PC-3 (cell line): ENCODE results near the gene RNF5. TPM values are rescaled to one million over a fixed set of nuclear protein-coding genes. Genes with fewer than 3 reads are reported as not detected.

Experiments used
- ATAC-seq: fragments of 200-7000 bp; cut with Tn5 transposase; 2 replicates; pipeline ENCODE4 v1.9.1; 2020; ENCODE audit warnings: mild to moderate bottlenecking, moderate library complexity
- BruUV-seq: library from RNA; stranded (reverse); fragments of 400-500 nt; replicated peaks from 2 replicates; lab custom pipeline; 2021; lab: Mats Ljungman, UMichigan
- CTCF ChIA-PET: fragments of 300-600 bp; sonication (Branson Sonifier 250); formaldehyde crosslinking; loops from one replicate; lab custom pipeline; 2022; ENCODE audit warnings: antibody characterized with exemption; lab: Charles Lee
- POLR2A ChIA-PET: fragments of 300-600 bp; sonication (Branson Sonifier 250); formaldehyde crosslinking; loops from one replicate; lab custom pipeline; 2022; ENCODE audit warnings: antibody characterized with exemption; ENCODE audit not compliant: unreplicated experiment; lab: Charles Lee
- DNase-seq: peaks from one replicate; pipeline ENCODE4 v3.0.0-alpha.2; 2015
- H2AFZ ChIP-seq: fragments of 300-600 bp; sonication (generic); 2 replicates; pipeline ENCODE4 v1.6.0; 2016; ENCODE audit warnings: antibody characterized with exemption, low read length
- H3F3A ChIP-seq: fragments of 300-600 bp; sonication (generic); one replicate; pipeline ENCODE4 v1.6.0; 2017; ENCODE audit warnings: antibody characterized with exemption, low read length, control low read depth, mild to moderate bottlenecking; ENCODE audit not compliant: unreplicated experiment
- H3K27ac ChIP-seq: fragments of 300-600 bp; sonication (generic); 2 replicates; pipeline ENCODE4 v1.5.1; 2016; ENCODE audit warnings: mild to moderate bottlenecking, low read length
- H3K27me3 ChIP-seq: fragments of 300-600 bp; sonication (generic); 2 replicates; pipeline ENCODE4 v1.6.1; 2016; ENCODE audit warnings: low read length, mixed read lengths
- H3K36me3 ChIP-seq: fragments of 300-600 bp; sonication (generic); 2 replicates; pipeline ENCODE4 v1.6.1; 2016; ENCODE audit warnings: low read depth, mixed run types, low read length, mixed read lengths
- H3K4me1 ChIP-seq: fragments of 300-600 bp; sonication (generic); 2 replicates; pipeline ENCODE4 v1.5.1; 2016; ENCODE audit warnings: low read length; ENCODE audit not compliant: insufficient read depth
- H3K4me2 ChIP-seq: fragments of 300-600 bp; sonication (generic); 2 replicates; pipeline ENCODE4 v1.6.0; 2016; ENCODE audit warnings: low read length
- H3K4me3 ChIP-seq: fragments of 300-600 bp; sonication (generic); 2 replicates; pipeline ENCODE4 v1.5.1; 2016; ENCODE audit warnings: mild to moderate bottlenecking, low read length, mixed read lengths
- H3K79me2 ChIP-seq: fragments of 300-600 bp; sonication (generic); 2 replicates; pipeline ENCODE4 v1.6.1; 2017; ENCODE audit warnings: low read length, mixed read lengths
- H3K9ac ChIP-seq: fragments of 300-600 bp; sonication (generic); 2 replicates; pipeline ENCODE4 v1.6.0; 2016; ENCODE audit warnings: mild to moderate bottlenecking, low read length
- H3K9me2 ChIP-seq: fragments of 300-600 bp; sonication (generic); replicated peaks from 2 replicates; pipeline ENCODE4 v1.6.1; 2016; ENCODE audit warnings: mixed run types, low read length, mixed read lengths
- H3K9me3 ChIP-seq: fragments of 300-600 bp; sonication (generic); 2 replicates; pipeline ENCODE4 v1.6.1; 2016; ENCODE audit warnings: low read length, mixed read lengths
- H4K20me1 ChIP-seq: fragments of 300-600 bp; sonication (generic); 2 replicates; pipeline ENCODE4 v1.6.1; 2016; ENCODE audit warnings: low read length, mixed read lengths
- CTCF ChIP-seq: fragments of 300-600 bp; sonication (generic); conservative IDR thresholded peaks from 2 replicates; pipeline ENCODE4 v1.5.1; 2017; ENCODE audit warnings: antibody characterized with exemption, low read depth, mild to moderate bottlenecking, low read length
- EZH2 ChIP-seq: fragments of 300-600 bp; sonication (generic); IDR thresholded peaks from one replicate; pipeline ENCODE4 v1.6.1; 2017; ENCODE audit warnings: antibody characterized with exemption, mild to moderate bottlenecking, low read length; ENCODE audit not compliant: unreplicated experiment
- EZH2phosphoT487 ChIP-seq: fragments of 300-600 bp; sonication (generic); IDR thresholded peaks from 2 replicates; pipeline ENCODE4 v1.6.1; 2018; ENCODE audit warnings: mild to moderate bottlenecking, antibody characterized with exemption, low read length, borderline replicate concordance
- intact Hi-C: fragments of 100-400 bp; cut with micrococcal nuclease; formaldehyde crosslinking; loops from 2 replicates; pipeline ENCODE4 v1.9.0; 2023
- total RNA-seq: library from RNA; depleted of rRNA; stranded (reverse); fragments of >200 nt; gene quantifications from 2 replicates; pipeline ENCODE4 v1.2.3, GENCODE V29; 2014

Gene RNF5
- total RNA-seq, 1 experiment from 2014 or later: 69.0 TPM

DNA sequence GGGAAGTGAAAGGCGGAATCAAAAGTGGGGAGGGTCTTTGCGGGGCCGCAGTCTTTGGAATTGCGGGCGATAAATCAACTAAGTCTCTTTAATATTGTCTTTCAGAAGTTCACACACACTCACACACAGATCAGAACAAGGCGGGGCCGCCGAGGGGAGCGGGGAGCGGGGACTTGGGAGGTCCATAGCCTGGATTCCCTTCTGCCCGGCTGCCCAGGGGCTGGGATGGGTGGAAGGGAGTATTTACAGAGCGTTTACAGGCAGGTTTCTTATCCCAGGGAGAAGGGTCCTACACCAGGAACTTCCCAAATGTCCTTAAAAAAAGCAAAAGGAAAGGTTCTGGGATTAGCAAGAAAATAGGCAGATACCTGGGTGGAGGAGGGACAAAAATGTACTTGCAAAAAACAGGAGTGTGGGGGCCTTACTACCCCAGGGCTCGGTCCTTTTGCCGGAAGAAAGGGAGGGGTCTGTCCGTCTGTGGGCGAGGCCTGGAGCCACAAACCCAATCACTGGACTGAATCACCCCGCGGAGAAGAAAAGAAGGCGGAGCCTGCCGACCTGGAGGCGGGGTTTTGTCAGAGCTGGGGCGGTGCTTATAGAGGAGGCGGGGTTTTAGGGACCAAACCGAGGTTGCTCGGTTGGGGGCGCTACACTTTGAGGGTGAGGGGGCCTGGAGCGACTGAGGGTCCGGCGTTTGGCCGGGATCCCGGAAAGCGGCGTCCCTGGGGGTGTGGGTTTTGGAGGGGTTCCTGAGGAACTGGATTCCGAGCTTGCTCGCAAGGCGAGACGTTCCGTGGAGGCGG lies 29.7 kb upstream of the RNF5 start:
- no peaks in the 10 kb centered on the region for H4K20me1 ChIP-seq
- no TSS peak for BruUV-seq
- POLR2A ChIA-PET: no interaction called here
- no peaks in the 10 kb centered on the region for H3F3A ChIP-seq
- no peak overlapping the region for H3K4me2 ChIP-seq
- H3K79me2 ChIP-seq: no peaks in the 10 kb centered on the region
- TF ChIP-seq CTCF (no peak), EZH2 (no peak), EZH2phosphoT487 (no peak)
- H2AFZ ChIP-seq: no peak overlapping the region
- no peak overlapping the region for H3K27ac ChIP-seq
- no peaks in the 10 kb centered on the region for H3K9me3 ChIP-seq
- CTCF ChIA-PET: interaction anchor here (0.6 kb wide), 1 partner anchor 51 kb away, joined by 3 read pairs; no protein-coding TSS in a partner anchor
- no peak for ATAC-seq
- H3K4me3 ChIP-seq: no peak overlapping the region
- no peak overlapping the region for H3K9ac ChIP-seq
- H3K27me3 ChIP-seq: no peaks in the 10 kb centered on the region
- intact Hi-C loops: no loop called here
- no peaks in the 10 kb centered on the region for H3K36me3 ChIP-seq
- H3K4me1 ChIP-seq: peaks cover 7% of the 10 kb centered on the region
- DNase-seq: no peak
- H3K9me2 ChIP-seq: no peaks in the 10 kb centered on the region

GRCh38 chr6:32149092-32149755 lies 29.0 kb upstream of the RNF5 start:
- no peaks in the 10 kb centered on the region for H4K20me1 ChIP-seq
- POLR2A ChIA-PET: no interaction called here
- H3K27me3 ChIP-seq: no peaks in the 10 kb centered on the region
- H3K9me3 ChIP-seq: no peaks in the 10 kb centered on the region
- H3K27ac ChIP-seq: no peak overlapping the region
- no peaks in the 10 kb centered on the region for H3F3A ChIP-seq
- CTCF ChIA-PET: interaction anchor here (0.6 kb wide), 1 partner anchor 51 kb away, joined by 3 read pairs; no protein-coding TSS in a partner anchor
- no peak overlapping the region for H3K9ac ChIP-seq
- peaks cover 7% of the 10 kb centered on the region for H3K4me1 ChIP-seq
- intact Hi-C loops: no loop called here
- no peak for DNase-seq
- ATAC-seq: no peak
- no TSS peak for BruUV-seq
- H3K4me3 ChIP-seq: no peak overlapping the region
- H3K36me3 ChIP-seq: no peaks in the 10 kb centered on the region
- TF ChIP-seq EZH2 (no peak), CTCF (no peak), EZH2phosphoT487 (no peak)
- no peaks in the 10 kb centered on the region for H3K9me2 ChIP-seq
- peaks cover 3% of the 10 kb centered on the region for H3K79me2 ChIP-seq
- H2AFZ ChIP-seq: no peak overlapping the region
- H3K4me2 ChIP-seq: no peak overlapping the region
